ENCODE results near the gene TBC1D16.

DNA sequence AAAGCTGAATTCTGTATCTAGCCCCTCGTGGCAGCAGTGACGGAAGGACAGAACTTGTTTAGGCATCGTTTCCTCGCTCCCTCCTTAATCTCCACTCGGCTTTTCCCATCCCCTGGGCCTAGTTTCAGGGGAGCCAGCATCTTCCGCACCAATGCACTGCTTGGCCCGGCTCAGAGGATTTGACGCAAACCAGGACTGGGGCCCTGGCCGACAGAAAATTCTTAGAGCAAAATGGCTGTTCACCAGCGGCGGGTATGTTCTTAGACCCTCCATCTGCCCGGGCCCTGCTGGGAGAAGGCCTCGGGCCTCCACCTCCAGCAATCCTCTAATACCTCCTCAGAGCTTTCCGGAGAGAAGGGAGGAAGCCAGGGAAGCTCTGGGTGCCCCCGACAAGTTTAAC, 54.6 kb downstream of the TBC1D16 start:
- TF ChIP-seq, protein P1, sequence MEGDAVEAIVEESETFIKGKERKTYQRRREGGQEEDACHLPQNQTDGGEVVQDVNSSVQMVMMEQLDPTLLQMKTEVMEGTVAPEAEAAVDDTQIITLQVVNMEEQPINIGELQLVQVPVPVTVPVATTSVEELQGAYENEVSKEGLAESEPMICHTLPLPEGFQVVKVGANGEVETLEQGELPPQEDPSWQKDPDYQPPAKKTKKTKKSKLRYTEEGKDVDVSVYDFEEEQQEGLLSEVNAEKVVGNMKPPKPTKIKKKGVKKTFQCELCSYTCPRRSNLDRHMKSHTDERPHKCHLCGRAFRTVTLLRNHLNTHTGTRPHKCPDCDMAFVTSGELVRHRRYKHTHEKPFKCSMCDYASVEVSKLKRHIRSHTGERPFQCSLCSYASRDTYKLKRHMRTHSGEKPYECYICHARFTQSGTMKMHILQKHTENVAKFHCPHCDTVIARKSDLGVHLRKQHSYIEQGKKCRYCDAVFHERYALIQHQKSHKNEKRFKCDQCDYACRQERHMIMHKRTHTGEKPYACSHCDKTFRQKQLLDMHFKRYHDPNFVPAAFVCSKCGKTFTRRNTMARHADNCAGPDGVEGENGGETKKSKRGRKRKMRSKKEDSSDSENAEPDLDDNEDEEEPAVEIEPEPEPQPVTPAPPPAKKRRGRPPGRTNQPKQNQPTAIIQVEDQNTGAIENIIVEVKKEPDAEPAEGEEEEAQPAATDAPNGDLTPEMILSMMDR (conservative IDR thresholded peaks at IDR 0.05; ENCODE audit: low read length) = no peak
- no peak for TF ChIP-seq EZH2phosphoT487 (IDR thresholded peaks at IDR 0.05; ENCODE audit: borderline replicate concordance)

Data from Loucy (cell line).